H9 (cell line): ENCODE data around the gene CDH23. TPM values are rescaled to one million over a fixed set of nuclear protein-coding genes. Genes with fewer than 3 reads are reported as not detected.

Experiments
- DNase-seq: peaks from one replicate; pipeline ENCODE4 v3.0.0-alpha.2; 2017
- H2AFZ ChIP-seq: one replicate; pipeline ENCODE4 v1.6.1; 2013; ENCODE audit warnings: mild to moderate bottlenecking, low read length, control low read depth, moderate library complexity
- H2AK5ac ChIP-seq: 2 replicates; pipeline ENCODE4 v1.6.1; 2013; ENCODE audit warnings: low read length, control low read depth, mixed read lengths; ENCODE audit not compliant: insufficient read length
- H2BK120ac ChIP-seq: one replicate; pipeline ENCODE4 v1.6.1; 2013; ENCODE audit warnings: low read depth, mild to moderate bottlenecking, low read length, control low read depth, inconsistent platforms; ENCODE audit not compliant: poor library complexity, severe bottlenecking
- H2BK12ac ChIP-seq: 2 replicates; pipeline ENCODE4 v1.6.1; 2013; ENCODE audit warnings: low read length, control low read depth, mixed read lengths, low read depth; ENCODE audit not compliant: insufficient read length
- H2BK15ac ChIP-seq: 2 replicates; pipeline ENCODE4 v1.6.1; 2013; ENCODE audit warnings: low read depth, low read length, control low read depth
- H2BK20ac ChIP-seq: one replicate; pipeline ENCODE4 v1.6.1; 2013; ENCODE audit warnings: low read depth, mild to moderate bottlenecking, low read length, control low read depth, inconsistent platforms; ENCODE audit not compliant: poor library complexity, severe bottlenecking
- H2BK5ac ChIP-seq: 2 replicates; pipeline ENCODE4 v1.6.1; 2013; ENCODE audit warnings: low read length, control low read depth, mixed read lengths; ENCODE audit not compliant: insufficient read length
- H3K14ac ChIP-seq: 2 replicates; pipeline ENCODE4 v1.6.1; 2013; ENCODE audit warnings: low read length, control low read depth; ENCODE audit not compliant: insufficient read depth
- H3K18ac ChIP-seq: 2 replicates; pipeline ENCODE4 v1.6.1; 2013; ENCODE audit warnings: low read depth, mild to moderate bottlenecking, mixed read lengths, low read length, control low read depth; ENCODE audit not compliant: insufficient read length
- H3K23ac ChIP-seq: 2 replicates; pipeline ENCODE4 v1.6.1; 2013; ENCODE audit warnings: low read length, control low read depth, mixed read lengths, low read depth; ENCODE audit not compliant: insufficient read length
- H3K23me2 ChIP-seq: 2 replicates; pipeline ENCODE4 v1.6.1; 2013; ENCODE audit warnings: low read depth, mild to moderate bottlenecking, mixed read lengths, low read length, control low read depth; ENCODE audit not compliant: insufficient read length, poor library complexity, severe bottlenecking
- H3K27ac ChIP-seq: 2 replicates; pipeline ENCODE4 v1.5.1; 2013; ENCODE audit warnings: low read length, control low read depth, mixed read lengths, low read depth; ENCODE audit not compliant: insufficient read length
- H3K27me3 ChIP-seq: 2 replicates; pipeline ENCODE4 v1.6.1; 2013; ENCODE audit warnings: low read length, control low read depth, inconsistent platforms; ENCODE audit not compliant: insufficient read depth
- H3K4ac ChIP-seq: 2 replicates; pipeline ENCODE4 v1.6.1; 2013; ENCODE audit warnings: low read depth, mild to moderate bottlenecking, control low read depth, inconsistent platforms, low read length, moderate library complexity
- H3K4me1 ChIP-seq: 2 replicates; pipeline ENCODE4 v1.6.1; 2013; ENCODE audit warnings: low read length, control low read depth, inconsistent platforms; ENCODE audit not compliant: insufficient read depth
- H3K4me2 ChIP-seq: 2 replicates; pipeline ENCODE4 v1.6.1; 2013; ENCODE audit warnings: low read length, control low read depth, mixed read lengths; ENCODE audit not compliant: insufficient read length, insufficient read depth
- H3K56ac ChIP-seq: 2 replicates; pipeline ENCODE4 v1.6.1; 2013; ENCODE audit warnings: low read depth, mild to moderate bottlenecking, mixed read lengths, low read length, control low read depth; ENCODE audit not compliant: insufficient read length
- H3K79me1 ChIP-seq: 2 replicates; pipeline ENCODE4 v1.6.1; 2013; ENCODE audit warnings: low read depth, mild to moderate bottlenecking, moderate library complexity, low read length, control low read depth, inconsistent platforms; ENCODE audit not compliant: insufficient read depth, poor library complexity, severe bottlenecking
- H3K79me2 ChIP-seq: 2 replicates; pipeline ENCODE4 v1.6.1; 2013; ENCODE audit warnings: low read length, control low read depth, inconsistent platforms; ENCODE audit not compliant: insufficient read depth
- H3K9ac ChIP-seq: 2 replicates; pipeline ENCODE4 v1.6.1; 2013; ENCODE audit warnings: low read length, control low read depth, mixed read lengths; ENCODE audit not compliant: insufficient read length; ENCODE audit errors: extremely low read depth
- H3K9me3 ChIP-seq: one replicate; pipeline ENCODE4 v1.6.1; 2013; ENCODE audit warnings: low read depth, low read length, inconsistent platforms; ENCODE audit not compliant: control insufficient read depth
- H3T11ph ChIP-seq: one replicate; pipeline ENCODE4 v1.6.1; 2013; ENCODE audit warnings: mild to moderate bottlenecking, low read length, control low read depth, inconsistent platforms
- H4K20me1 ChIP-seq: one replicate; pipeline ENCODE4 v1.6.1; 2013; ENCODE audit not compliant: control insufficient read depth, insufficient read length, insufficient read depth
- H4K5ac ChIP-seq: 2 replicates; pipeline ENCODE4 v1.6.1; 2013; ENCODE audit warnings: low read depth, mild to moderate bottlenecking, mixed read lengths, low read length, control low read depth; ENCODE audit not compliant: insufficient read length
- H4K8ac ChIP-seq: replicated peaks from 2 replicates; pipeline ENCODE4 v1.6.1; 2013; ENCODE audit warnings: low read length, control low read depth, mixed read lengths, low read depth; ENCODE audit not compliant: insufficient read length
- H4K91ac ChIP-seq: 2 replicates; pipeline ENCODE4 v1.6.1; 2013; ENCODE audit warnings: low read depth, mild to moderate bottlenecking, moderate library complexity, mixed read lengths, low read length, control low read depth; ENCODE audit not compliant: insufficient read length
- H3K27ac Mint-ChIP-seq, 3 experiments: 2 replicates in 2 of 3; 3 replicates in 1 of 3; pipeline ENCODE4 v1.8.0; 2020 to 2021; ENCODE audit warnings: mixed read lengths in 3 of 3, mild to moderate bottlenecking in 1 of 3, moderate library complexity in 1 of 3
- H3K27me3 Mint-ChIP-seq: 2 replicates; pipeline ENCODE4 v1.8.0; 2021; ENCODE audit warnings: low read depth, mild to moderate bottlenecking, moderate library complexity, mixed read lengths
- H3K36me3 Mint-ChIP-seq, 3 experiments: 2 replicates in 2 of 3; 3 replicates in 1 of 3; pipeline ENCODE4 v1.8.0; 2020 to 2021; ENCODE audit warnings: low read depth in 3 of 3, mixed read lengths in 3 of 3; ENCODE audit not compliant: insufficient read depth in 1 of 3
- H3K4me1 Mint-ChIP-seq, 2 experiments: 2 replicates each; pipeline ENCODE4 v1.8.0; 2020; ENCODE audit warnings: mixed read lengths in 2 of 2
- H3K4me3 Mint-ChIP-seq, 2 experiments: 2 replicates in 1 of 2; 3 replicates in 1 of 2; pipeline ENCODE4 v1.8.0; 2020 to 2021; ENCODE audit warnings: mild to moderate bottlenecking in 2 of 2, mixed read lengths in 2 of 2, moderate library complexity in 1 of 2
- H3K9me3 Mint-ChIP-seq, 2 experiments: 2 replicates in 1 of 2; 3 replicates in 1 of 2; pipeline ENCODE4 v1.8.0; 2020; ENCODE audit warnings: mild to moderate bottlenecking in 2 of 2, mixed read lengths in 2 of 2, moderate library complexity in 1 of 2
- CTCF ChIP-seq: fragments of 200-600 bp; sonication (generic); conservative IDR thresholded peaks from 3 replicates; pipeline ENCODE4 v1.8.0; 2021; ENCODE audit warnings: antibody characterized with exemption, mild to moderate bottlenecking
- WGBS: extraction: QIAGEN DNeasy Blood & Tissue Kit; methylation state at CpG from one replicate; pipeline ENCODE4 v1.1.7; 2013; ENCODE audit warnings: missing lambda C conversion rate, low lambda C conversion rate, mixed read lengths; ENCODE audit not compliant: insufficient read length; ENCODE audit errors: extremely low coverage; 5-methylcytosine and 5-hydroxymethylcytosine counted together
- total RNA-seq: library from RNA; stranded (reverse); gene quantifications from 2 replicates; pipeline ENCODE4 v1.2.1, GENCODE V29; 2021

Gene CDH23
- total RNA-seq, 1 experiment from 2014 or later, result 2.1 TPM

GRCh38 chr10:71717056-71717455 is 320.3 kb downstream of the CDH23 start:
- DNase-seq, result no peak
- no peaks in the 10 kb centered on the region for H3K9me3 Mint-ChIP-seq
- no peak overlapping the region for H3K14ac ChIP-seq

More at GRCh38 chr10:71717056-71717455, 320.3 kb downstream of the CDH23 start:
- H3K23me2 ChIP-seq, result no peaks in the 10 kb centered on the region
- no peak overlapping the region for H2BK12ac ChIP-seq
- H2BK20ac ChIP-seq, result no peak overlapping the region
- Mint-ChIP-seq H3K27me3 (peaks cover 17% of the 10 kb centered on the region), H3K36me3 (no peaks in the 10 kb centered on the region), H3K27ac (no peak overlapping the region), H3K4me1 (peaks cover 11 to 35% of the 10 kb centered on the region in 2 experiments), H3K4me3 (no peak overlapping the region)
- no peaks in the 10 kb centered on the region for H4K20me1 ChIP-seq
- H3K18ac ChIP-seq, result no peak overlapping the region
- no CpG with 5 or more reads among the region's 4 CpGs for WGBS
- H3K79me1 ChIP-seq, result no peaks in the 10 kb centered on the region
- no peak overlapping the region for H3K23ac ChIP-seq
- H3K4me2 ChIP-seq, result no peak overlapping the region
- no peak overlapping the region for H4K5ac ChIP-seq
- no peak overlapping the region for H2BK15ac ChIP-seq
- H2AFZ ChIP-seq, result no peak overlapping the region
- H3K9ac ChIP-seq, result no peak overlapping the region
- H3K79me2 ChIP-seq, result no peaks in the 10 kb centered on the region
- no peak overlapping the region for H3K27ac ChIP-seq
- TF ChIP-seq CTCF, result no peak
- no peak overlapping the region for H2BK5ac ChIP-seq
- no peak overlapping the region for H3K4ac ChIP-seq
- H2BK120ac ChIP-seq, result no peak overlapping the region
- H4K8ac ChIP-seq, result no peak overlapping the region
- no peaks in the 10 kb centered on the region for H3K4me1 ChIP-seq
- no peaks in the 10 kb centered on the region for H3K9me3 ChIP-seq
- H2AK5ac ChIP-seq, result no peak overlapping the region
- no peak overlapping the region for H4K91ac ChIP-seq
- no peak overlapping the region for H3K56ac ChIP-seq
- no peaks in the 10 kb centered on the region; the same call in 1 of the 2 replicates for H3K27me3 ChIP-seq
- no peak overlapping the region for H3T11ph ChIP-seq
